CD4-positive, alpha-beta T cell treated with Interleukin-21 for 1 hour (primary cell): ENCODE results near the gene PRKAR1B.
"Not testable (repeated sequence)": the region's sequence is repeated elsewhere in the genome, so short reads cannot be mapped to it uniquely, and the experiment has no call there.

ENCODE experiments used
- DNase-seq: peaks from one replicate; pipeline ENCODE4 v3.0.0-alpha.2; 2020

Gene PRKAR1B

DNA sequence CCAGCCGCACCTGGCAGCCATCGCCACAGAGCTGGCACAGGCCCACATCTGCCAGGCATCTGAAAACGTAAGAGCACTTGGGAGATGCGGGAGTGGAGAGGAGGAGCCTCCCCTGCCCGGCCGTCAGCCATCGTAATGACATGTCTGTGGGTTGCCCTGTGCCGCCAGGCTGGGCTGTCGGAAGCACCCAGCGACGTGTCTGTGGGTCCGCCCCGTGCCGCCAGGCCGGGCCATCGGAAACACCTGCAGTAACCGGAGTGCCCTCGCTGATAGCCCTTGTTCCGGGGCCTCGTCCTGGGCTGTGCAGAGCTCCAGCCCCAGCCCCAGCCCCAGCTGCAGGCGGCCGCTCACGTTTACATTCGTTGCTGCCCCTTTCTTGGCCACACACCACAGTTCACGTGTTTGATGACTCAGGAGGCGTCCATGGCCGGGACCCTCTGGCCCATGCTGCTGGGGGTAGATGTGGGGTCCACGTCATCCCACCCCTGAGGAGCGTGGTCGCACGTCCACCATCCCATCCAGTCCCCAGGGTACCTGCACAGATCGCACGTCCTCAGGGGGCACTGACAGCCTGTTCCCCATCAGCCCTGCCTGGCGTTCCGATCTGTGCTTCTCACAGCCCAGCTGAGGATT is 30.0 kb upstream of the PRKAR1B start:
- DNase-seq = no peak

DNA sequence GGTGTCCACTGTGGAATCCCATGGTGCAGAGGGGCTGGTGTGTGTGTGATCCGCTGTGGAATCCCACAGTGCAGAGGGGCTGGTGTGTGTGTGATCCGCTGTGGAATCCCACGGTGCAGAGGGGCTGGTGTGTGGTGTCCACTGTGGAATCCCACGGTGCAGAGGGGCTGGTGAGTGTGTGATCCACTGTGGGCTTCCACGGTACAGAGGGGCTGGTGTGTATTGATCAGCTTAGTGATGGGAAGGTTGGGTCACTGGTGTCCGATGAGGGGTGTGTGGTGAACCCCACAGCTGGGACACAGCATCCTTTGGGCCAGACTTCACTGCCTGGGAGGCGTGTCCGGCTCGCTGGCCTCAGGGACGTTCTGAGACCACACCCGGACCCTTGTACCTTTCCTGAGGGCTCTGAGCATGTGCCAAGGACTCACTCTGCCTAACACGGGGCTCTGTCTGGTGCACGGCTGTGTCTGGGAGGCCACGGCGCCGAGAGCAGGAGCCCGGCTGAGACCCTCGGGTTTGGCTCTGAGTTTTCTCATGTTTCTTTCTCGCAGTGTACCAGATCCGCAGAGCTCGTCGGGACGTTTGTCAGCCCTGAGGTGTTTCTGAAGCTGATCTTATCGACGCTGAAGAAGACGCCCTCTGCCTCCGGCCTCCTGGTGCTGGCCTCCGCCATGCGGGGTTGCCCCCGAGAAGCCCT is 29.3 kb upstream of the PRKAR1B start:
- no peak for DNase-seq

DNA sequence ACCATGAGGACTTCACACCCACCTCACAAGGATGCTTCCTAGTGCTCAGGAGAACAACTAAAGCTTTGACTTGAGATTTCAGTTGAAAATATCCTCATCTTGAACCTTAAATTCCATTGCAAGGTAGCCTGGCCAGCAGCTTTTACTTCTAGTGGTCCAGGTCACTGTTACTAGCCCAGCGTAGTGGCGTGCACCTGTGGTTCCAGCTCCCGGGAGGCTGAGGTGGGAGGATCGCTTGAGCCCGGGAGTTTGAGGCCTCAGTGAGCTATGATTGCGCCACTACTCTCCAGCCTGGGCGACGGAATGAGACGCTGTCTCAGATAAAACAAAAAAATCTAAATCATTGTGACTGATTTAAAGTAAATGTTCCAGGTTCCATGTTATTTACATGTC is 28.3 kb upstream of the PRKAR1B start:
- no peak for DNase-seq

GRCh38 chr7:754531-755412 is 27.7 kb upstream of the PRKAR1B start:
- no peak for DNase-seq

- DNase-seq = no peak
These were observed 26.1 kb upstream of the PRKAR1B start for GRCh38 chr7:753190-753589.

DNA sequence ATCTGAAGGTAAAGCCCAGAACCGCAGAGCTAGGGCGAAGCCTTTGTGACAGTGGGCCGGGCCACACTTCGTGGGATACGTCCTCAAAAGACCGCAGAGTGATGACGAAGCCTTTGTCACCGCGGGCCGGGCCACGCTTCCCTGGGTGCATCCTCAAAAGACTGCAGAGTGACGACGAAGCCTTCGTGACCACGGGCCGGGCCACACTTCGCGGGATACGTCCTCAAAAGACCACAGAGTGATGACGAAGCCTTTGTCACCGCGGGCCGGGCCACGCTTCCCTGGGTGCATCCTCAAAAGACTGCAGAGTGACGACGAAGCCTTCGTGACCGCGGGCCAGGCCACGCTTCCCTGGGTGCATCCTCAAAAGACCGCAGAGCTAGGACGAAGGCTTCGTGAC is 25.2 kb upstream of the PRKAR1B start:
- DNase-seq = not testable (repeated sequence)

DNA sequence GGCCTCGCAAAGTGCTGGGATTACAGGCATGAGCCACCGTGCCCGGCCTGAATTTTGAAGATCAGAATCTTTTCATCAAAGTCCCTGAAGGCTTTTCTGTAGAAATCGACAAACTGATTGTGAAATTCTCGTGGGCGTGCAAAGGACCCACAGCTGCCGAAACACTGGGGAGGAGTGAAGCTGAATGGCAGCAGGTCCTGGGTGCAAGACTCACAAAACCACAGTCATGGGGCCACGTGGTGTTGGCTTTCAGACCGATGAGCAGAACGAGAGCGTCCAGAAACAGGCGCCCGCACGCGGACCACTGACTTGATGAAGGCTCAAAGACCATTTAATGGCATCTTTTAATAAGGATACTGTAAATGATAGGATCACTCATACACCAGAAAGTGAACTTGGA is 24.7 kb upstream of the PRKAR1B start:
- DNase-seq = no peak

GRCh38 chr7:750111-750905 is 23.2 kb upstream of the PRKAR1B start:
- no peak for DNase-seq

GRCh38 chr7:749140-749551 is 22.1 kb upstream of the PRKAR1B start:
- no peak for DNase-seq

GRCh38 chr7:748446-748845 is 21.4 kb upstream of the PRKAR1B start:
- DNase-seq = no peak

DNA sequence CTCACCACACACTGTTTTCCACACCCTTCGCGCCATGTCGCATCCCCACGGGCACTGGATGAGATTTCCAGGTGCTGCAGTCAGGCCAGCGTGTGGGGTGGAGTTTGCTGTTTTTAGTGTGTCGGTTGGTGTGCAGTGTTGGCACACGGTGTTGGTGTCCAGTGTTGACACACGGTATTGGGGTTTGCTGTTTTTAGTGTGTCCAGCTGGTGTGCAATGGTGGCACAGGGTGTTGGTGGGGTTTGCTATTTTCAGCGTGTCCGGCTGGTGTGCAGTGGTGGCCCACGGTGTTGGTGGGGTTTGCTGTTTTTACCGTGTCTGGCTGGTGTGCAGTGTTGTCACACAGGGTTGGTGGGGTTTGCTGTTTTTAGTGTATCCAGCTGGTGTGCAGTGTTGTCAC is 20.1 kb upstream of the PRKAR1B start:
- no peak for DNase-seq

- no peak for DNase-seq
These were observed 19.3 kb upstream of the PRKAR1B start for GRCh38 chr7:746155-747061.

DNA sequence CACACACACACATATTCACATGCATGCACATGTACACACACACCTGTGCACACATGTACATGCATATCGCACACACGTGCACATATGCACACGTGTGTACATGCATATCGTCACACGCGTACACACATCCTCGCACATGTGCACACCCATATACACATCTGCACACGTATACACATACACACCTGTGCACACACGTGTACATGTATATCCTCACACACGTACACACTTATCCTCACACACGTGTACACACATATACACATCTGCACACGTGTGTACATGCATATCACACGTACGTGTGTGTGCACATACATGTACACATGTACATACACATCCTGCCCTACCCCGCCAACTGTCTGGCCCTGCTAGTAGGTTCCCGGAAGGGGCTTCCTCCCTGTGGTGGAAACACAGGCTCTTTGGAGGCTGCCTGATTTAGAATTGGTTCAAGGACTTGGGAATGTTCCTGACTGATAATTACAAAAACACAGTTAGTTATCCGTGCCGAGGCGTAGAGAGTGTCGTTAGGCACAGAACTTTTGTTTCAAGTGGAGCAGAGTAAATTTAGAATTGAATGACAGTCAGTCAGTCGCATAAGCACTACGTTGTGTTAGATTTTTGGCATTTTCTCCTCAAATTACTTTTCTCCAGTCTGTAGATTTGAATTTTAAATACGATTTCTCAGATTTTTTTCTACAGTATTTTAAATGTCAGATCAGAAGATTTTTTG is 18.5 kb upstream of the PRKAR1B start:
- no peak for DNase-seq

- DNase-seq = no peak
These were observed 17.9 kb upstream of the PRKAR1B start for GRCh38 chr7:744854-745430.

- DNase-seq = not testable (repeated sequence)
These were observed 17.0 kb upstream of the PRKAR1B start for GRCh38 chr7:744128-744520.

DNA sequence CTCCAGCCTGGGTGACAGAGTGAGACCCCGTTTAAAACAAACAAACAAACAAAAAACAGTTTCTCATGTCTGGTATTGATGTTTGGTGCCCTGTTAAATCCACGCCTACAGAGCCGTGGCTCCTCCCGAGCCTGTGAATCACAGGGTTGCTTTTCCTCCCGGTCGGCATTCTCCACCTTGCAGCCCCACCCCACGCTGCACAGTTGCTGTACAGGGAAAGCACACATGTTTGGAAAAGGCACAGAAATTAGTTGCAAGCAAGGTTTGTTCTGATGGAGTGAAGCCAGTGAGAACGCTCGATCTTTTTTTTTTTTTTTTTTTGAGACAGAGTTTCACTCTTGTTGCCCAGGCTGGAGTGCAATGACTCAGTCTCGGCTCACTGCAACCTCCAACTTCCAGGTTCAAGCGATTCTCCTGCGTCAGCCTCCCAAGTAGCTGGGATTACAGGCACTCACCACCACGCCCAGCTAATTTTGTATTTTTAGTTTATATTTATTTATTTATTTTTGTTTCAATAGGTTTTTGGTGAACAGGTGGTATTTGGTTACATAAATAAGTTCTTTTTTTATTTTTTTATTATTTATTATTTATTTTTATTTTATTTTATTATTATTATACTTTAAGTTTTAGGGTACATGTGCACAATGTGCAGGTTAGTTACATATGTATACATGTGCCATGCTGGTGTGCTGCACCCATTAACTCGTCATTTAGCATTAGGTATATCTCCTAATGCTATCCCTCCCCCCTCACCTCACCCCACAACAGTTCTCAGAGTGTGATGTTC is 16.5 kb upstream of the PRKAR1B start:
- DNase-seq = not testable (repeated sequence)

- no peak for DNase-seq
These were observed 15.7 kb upstream of the PRKAR1B start for GRCh38 chr7:742791-743190.

DNA sequence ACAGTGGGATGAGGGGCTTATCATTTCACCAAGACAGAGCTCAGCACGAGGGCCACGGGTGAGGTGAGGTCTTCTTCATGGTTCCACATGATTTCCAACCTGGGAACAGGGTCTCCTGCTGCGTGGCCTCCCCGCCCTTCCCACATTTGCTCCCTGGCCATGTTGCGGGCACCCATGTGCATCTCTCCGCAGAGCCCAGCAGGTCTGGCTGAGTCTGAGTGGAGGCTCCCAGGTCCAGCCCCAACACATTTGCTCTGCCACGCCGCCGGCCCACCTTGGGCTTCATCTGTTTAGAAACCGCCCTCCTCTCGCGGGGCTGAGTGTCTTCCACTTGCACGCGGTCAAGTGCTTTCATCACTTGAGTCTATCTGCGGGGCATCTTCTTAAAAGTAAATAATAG is 14.8 kb upstream of the PRKAR1B start:
- DNase-seq = no peak

- DNase-seq = no peak
These were observed 14.2 kb upstream of the PRKAR1B start for GRCh38 chr7:741191-741671.
